ENCODE results near the gene TBC1D9. TPM values are rescaled to one million over a fixed set of nuclear protein-coding genes. Genes with fewer than 3 reads are reported as not detected.

TBC1D9 gene
- total RNA-seq, 2 experiments from 2014 or later = 0.20 to 0.33 TPM

- Mint-ChIP-seq H3K4me1 (ENCODE audit: low read depth) (no peaks in the 10 kb centered on the region), H3K27ac (no peak overlapping the region), H3K4me3 (no peak overlapping the region), H3K36me3 (ENCODE audit: low read depth) (no peaks in the 10 kb centered on the region), H3K9me3 (no peaks in the 10 kb centered on the region), H3K27me3 (no peaks in the 10 kb centered on the region)
- Histone ChIP-seq H3K9me3 (ENCODE audit: control insufficient read depth in 1 of 2, insufficient read depth in 1 of 2, low read length in 2 of 2) (no peaks in the 10 kb centered on the region), H3K36me3 (ENCODE audit: insufficient read depth, low read length) (no peaks in the 10 kb centered on the region), H3K27ac (ENCODE audit: low read depth in 1 of 2, low read length in 2 of 2) (no peak overlapping the region), H3K4me3 (ENCODE audit: low read length) (no peak overlapping the region), H3K27me3 (ENCODE audit: control insufficient read depth in 1 of 2, insufficient read depth in 2 of 2, low read length in 2 of 2) (no peaks in the 10 kb centered on the region), H3K4me1 (ENCODE audit: insufficient read depth, low read length) (no peaks in the 10 kb centered on the region)
- ChIA-PET CTCF (no interaction called here), POLR2A (no interaction called here)
- no peak for DNase-seq
- intact Hi-C loops (cut with DNase I, micrococcal nuclease) = no loop called here
- no peak for TF ChIP-seq CTCF (IDR thresholded peaks at IDR 0.05)
- no peak for ATAC-seq (ENCODE audit: poor library complexity)
These were observed 52.7 kb downstream of the TBC1D9 start for GRCh38 chr4:140703463-140703862.

GRCh38 chr4:140702096-140702757, 54.0 kb downstream of the TBC1D9 start:
- no peaks in the 10 kb centered on the region for H3K4me1 Mint-ChIP-seq (ENCODE audit: low read depth)
- no peaks in the 10 kb centered on the region for H3K9me3 Mint-ChIP-seq
- H3K36me3 Mint-ChIP-seq (ENCODE audit: low read depth) = no peaks in the 10 kb centered on the region
- TF ChIP-seq CTCF (IDR thresholded peaks at IDR 0.05) = no peak
- no peak for DNase-seq
- ATAC-seq (ENCODE audit: poor library complexity) = no peak
- Histone ChIP-seq H3K27me3 (ENCODE audit: control insufficient read depth in 1 of 2, insufficient read depth in 2 of 2, low read length in 2 of 2) (no peaks in the 10 kb centered on the region), H3K4me1 (ENCODE audit: insufficient read depth, low read length) (no peaks in the 10 kb centered on the region), H3K9me3 (ENCODE audit: control insufficient read depth in 1 of 2, insufficient read depth in 1 of 2, low read length in 2 of 2) (no peaks in the 10 kb centered on the region), H3K36me3 (ENCODE audit: insufficient read depth, low read length) (no peaks in the 10 kb centered on the region), H3K4me3 (ENCODE audit: low read length) (no peak overlapping the region), H3K27ac (ENCODE audit: low read depth in 1 of 2, low read length in 2 of 2) (no peak overlapping the region)
- CTCF ChIA-PET = no interaction called here
- intact Hi-C loops (cut with DNase I, micrococcal nuclease) = no loop called here
- no peak overlapping the region for H3K27ac Mint-ChIP-seq
- H3K4me3 Mint-ChIP-seq = no peak overlapping the region
- H3K27me3 Mint-ChIP-seq = peaks cover 3% of the 10 kb centered on the region
- POLR2A ChIA-PET = no interaction called here

GRCh38 chr4:140701071-140701470, 55.1 kb downstream of the TBC1D9 start:
- H3K4me1 ChIP-seq (ENCODE audit: insufficient read depth, low read length) = no peaks in the 10 kb centered on the region
- Mint-ChIP-seq H3K4me3 (no peak overlapping the region), H3K36me3 (ENCODE audit: low read depth) (no peaks in the 10 kb centered on the region), H3K4me1 (ENCODE audit: low read depth) (no peaks in the 10 kb centered on the region), H3K9me3 (no peaks in the 10 kb centered on the region), H3K27me3 (peaks cover 3% of the 10 kb centered on the region), H3K27ac (no peak overlapping the region)
- H3K27ac ChIP-seq (ENCODE audit: low read depth in 1 of 2, low read length in 2 of 2) = no peak overlapping the region
- no peaks in the 10 kb centered on the region for H3K9me3 ChIP-seq (ENCODE audit: control insufficient read depth in 1 of 2, insufficient read depth in 1 of 2, low read length in 2 of 2)
- DNase-seq = no peak
- intact Hi-C loops (cut with DNase I, micrococcal nuclease) = no loop called here
- ChIA-PET CTCF (no interaction called here), POLR2A (no interaction called here)
- H3K36me3 ChIP-seq (ENCODE audit: insufficient read depth, low read length) = no peaks in the 10 kb centered on the region
- no peak for ATAC-seq (ENCODE audit: poor library complexity)
- TF ChIP-seq CTCF (IDR thresholded peaks at IDR 0.05) = no peak
- no peak overlapping the region for H3K4me3 ChIP-seq (ENCODE audit: low read length)
- no peaks in the 10 kb centered on the region for H3K27me3 ChIP-seq (ENCODE audit: control insufficient read depth in 1 of 2, insufficient read depth in 2 of 2, low read length in 2 of 2)

Measured in CD4-positive, alpha-beta T cell (primary cell).